Ramos (cell line): ENCODE measurements around the gene ATP5PB.

ENCODE experiments used
- in situ Hi-C: fragments of 300-500 bp; cut with MboI; formaldehyde crosslinking; loops from one replicate; pipeline ENCODE4 v1.14.3; 2022; ENCODE audit warnings: low sequenced_read_pairs; ENCODE audit not compliant: unreplicated experiment

ATP5PB gene, protein sequence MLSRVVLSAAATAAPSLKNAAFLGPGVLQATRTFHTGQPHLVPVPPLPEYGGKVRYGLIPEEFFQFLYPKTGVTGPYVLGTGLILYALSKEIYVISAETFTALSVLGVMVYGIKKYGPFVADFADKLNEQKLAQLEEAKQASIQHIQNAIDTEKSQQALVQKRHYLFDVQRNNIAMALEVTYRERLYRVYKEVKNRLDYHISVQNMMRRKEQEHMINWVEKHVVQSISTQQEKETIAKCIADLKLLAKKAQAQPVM

DNA sequence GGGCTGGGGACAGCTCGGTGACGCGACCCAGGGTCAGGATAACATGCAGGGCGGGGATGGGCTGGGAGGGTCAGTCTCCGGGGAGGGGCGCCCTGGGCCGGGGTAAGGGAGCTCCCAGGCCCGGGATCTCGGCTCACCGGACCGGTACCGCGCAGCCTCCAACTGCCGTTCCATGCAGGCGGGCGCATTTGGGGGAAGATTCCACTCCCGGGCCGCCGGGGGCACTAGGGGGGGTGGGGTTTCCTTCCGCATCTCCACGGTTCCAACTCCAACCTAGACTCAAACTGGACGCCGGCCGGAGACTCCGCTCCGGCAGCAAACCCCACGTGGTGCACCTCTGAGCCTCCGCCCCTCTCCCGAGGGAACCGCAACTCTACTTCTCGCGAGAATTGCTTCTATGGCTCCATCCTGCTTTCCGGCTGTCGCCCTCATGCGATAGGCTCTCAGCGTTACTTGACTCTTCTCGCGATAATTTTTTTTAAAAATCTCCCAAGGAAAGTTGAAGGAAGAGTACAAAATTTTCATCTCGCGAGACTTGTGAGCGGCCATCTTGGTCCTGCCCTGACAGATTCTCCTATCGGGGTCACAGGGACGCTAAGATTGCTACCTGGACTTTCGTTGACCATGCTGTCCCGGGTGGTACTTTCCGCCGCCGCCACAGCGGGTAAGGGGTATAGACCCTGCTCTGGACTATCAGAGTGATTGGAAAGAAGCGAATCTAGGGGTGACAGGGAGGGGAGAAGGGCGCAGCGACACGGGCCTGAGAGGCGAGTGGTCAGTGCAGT lies at the start of gene ATP5PB, which contains the start of gene WDR77:
ATP5PB (plus strand) TSS at position 547 of the 785 bp plus-strand sequence; CDS start at position 625, 78 bp downstream.
WDR77 (minus strand) TSS at position 339 of the 785 bp plus-strand sequence; CDS start at position 252, 87 bp downstream.
- in situ Hi-C loops: loop anchor here (10.0 kb wide), 1 partner anchor 224 kb away; the partner anchor contains the start of gene CHI3L2

DNA sequence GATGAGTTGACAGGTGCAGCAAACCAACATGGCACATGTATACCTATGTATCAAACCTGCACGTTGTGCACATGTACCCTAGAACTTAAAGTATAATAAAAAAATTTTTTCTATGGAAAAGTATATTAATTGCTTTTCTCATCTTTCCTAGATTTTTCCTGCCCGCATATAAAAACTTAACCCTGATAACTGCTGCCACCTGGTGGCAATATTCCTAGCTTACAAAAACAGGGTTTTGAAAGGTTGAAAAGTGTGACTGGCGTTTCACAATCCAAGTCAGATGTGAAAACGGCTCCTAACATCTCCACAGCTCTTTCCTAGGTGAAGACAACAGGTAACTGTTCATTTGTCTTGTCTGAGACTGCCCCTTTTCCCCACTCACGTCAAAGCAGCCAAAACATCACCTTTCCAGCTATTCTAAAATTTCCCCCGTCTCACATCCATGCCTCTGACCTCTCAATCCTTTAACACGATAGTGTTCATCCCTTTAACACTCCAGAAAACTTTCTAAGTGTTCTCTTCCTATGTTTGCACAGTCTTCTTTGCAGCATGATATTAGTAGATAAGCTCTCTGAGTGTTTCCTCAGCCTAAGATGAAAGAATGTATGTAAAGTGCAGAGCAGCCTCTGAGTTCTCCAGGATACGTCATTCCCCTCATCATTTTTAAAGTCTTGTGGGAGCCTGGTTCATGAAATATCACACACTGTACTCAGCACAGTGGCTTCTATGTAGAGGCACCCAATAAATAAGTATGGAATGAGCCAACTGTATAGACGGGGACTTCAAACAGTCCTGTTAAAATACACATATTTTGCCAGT lies 49.3 kb upstream of the ATP5PB start:
- in situ Hi-C loops: loop anchor here (10.0 kb wide), 1 partner anchor 365 kb away; no protein-coding TSS in a partner anchor

DNA sequence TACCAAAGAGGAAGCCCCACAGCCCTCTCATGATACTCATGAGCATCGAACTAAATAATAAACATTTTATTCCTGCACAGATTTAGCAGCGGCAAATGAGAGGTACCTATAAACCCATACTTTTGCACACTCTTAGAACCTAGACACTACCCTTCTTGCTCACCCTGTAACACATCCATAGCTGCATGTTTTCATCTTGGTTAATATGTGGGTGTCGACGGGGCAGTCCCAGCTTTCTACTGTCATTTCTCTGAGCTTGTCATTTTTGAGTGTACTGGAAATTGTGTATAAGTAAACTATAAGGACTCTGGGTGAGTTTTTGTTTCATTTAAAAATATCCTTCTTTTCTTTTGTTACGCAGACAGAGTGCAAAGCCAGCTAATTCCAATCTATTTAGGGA lies 47.2 kb upstream of the ATP5PB start:
- in situ Hi-C loops: no loop called here

DNA sequence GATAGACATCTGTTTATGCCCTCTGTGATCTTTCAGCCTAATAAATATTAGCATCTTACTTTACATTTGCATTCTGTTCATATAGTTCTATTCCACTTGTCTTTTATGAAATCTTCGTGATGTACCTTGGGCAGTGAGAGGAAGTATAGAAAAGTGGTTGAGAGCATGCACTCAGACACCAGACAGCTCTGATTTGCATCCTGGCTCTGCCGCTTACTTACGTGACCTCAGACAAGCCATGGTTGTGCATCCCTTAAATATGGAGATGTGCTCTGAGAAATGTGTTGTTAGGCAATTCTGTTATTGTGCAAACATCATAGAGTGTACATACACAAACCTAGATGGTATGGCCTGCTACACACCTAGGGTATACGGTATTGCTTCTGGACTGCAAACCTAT lies 44.7 kb upstream of the ATP5PB start:
- in situ Hi-C loops: no loop called here

DNA sequence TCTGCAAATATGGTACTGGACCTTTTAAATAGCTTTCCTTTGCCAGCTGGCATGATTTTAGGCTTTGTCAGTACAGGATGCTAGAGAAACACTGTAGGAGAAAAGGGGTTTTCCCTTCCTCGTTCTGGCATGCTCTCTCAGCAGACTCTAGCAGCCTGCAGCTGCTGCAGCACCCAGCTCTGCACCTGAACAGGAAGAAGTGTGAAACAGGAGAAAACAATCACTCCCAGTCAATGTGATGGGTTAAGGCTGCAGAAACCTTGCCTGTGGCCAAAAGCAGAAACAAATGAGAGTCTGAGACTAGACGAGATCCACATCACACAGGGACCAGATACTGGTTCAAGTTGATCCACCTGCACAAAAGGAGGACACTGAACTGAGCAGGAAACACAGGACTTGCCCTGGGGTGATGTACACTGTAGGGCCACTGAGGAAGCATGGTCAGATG lies 42.9 kb upstream of the ATP5PB start:
- in situ Hi-C loops: no loop called here

DNA sequence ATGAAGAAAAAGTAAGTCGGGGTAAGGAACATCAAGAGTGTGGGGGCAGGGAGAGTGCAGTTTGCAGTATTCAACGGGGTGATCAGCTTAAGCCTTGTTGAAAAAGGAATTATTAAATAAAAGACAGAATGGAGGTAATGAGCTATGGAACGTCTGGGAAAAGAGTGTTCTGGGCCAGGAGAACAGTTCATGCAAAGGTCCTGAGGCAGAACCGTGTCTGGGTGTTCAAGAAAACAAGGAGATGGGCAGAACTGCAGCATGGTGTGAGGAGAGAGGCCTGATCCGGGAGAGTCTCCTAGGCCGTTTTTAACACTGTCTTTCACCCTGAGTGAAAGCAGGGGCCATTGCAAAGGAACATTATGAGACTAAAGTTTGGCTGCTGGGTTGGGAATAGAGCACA lies 42.0 kb upstream of the ATP5PB start:
- in situ Hi-C loops: no loop called here

DNA sequence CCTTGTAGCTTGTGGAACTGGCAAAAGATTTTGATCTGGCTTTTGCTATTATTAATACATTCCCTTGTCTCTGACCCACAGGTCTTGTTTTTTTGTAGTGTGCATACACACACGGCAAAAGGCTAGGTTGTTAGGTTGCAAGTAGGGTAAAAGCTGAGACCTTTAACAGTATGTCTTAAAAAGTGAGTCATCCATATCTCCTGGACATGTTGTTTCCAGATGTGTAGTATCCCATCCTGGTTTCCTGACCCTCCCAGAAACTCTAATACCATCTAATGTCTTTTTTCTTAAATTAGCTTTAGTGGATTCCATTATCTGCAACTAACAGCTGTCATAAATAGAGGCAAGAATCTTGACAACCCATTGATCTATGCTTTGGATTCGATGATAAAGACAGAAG lies 36.4 kb upstream of the ATP5PB start:
- in situ Hi-C loops: no loop called here

DNA sequence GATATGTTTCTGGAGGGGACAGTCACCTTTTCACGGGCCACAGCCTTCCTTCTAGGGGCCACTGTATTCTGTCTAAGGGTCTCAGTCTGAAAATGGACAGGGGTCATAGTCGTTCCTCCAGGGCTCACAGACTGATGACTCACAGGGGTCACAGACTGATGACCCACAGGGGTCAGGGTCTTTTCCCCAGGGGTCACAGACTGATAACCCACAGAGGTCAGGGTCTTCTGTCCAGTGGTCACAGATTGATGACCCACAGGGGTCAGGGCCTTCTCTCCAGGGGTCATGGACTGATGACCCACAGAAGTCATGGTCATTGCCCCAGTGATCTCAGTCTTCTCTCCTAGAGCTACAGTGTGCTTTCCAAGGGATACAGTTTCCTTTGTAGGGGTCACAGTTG lies 34.5 kb upstream of the ATP5PB start:
- in situ Hi-C loops: no loop called here

DNA sequence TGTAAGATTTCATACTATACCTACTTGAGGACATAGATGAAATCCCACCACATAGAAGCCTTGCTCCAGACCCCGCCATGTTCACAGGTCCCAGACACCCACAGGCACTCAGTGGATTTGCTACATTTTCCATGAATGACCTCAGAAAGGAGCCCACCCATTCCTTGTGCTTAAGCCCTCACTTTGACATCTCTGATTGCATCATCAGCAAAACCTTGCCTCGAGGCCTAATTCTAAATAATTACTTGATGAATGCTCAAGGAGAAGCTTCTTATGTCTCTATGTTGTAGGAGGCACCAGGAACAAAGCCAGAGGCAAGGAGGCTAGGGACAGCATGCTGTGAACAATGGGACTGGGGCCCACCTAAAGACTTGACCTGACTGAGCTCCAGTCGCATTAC lies 33.8 kb upstream of the ATP5PB start:
- in situ Hi-C loops: no loop called here

DNA sequence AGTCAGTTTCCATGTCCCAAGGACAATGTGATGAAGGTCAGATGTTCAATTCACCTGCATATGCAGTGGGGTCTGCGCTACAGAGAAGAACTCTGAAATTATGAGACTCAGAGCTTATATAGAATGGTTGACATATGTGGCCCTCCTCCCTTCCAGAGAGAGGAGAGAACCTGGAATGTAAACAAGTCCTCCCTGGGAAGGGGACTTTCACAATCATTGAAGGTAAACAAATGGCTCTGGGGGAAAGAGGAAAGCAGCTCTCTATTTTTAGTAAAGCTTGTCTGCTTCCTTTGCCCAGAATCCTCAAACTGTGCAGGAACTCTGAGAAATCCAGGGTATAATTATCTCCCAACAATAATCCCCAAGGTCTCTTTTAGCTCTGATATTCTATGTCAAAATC lies 31.5 kb upstream of the ATP5PB start:
- in situ Hi-C loops: no loop called here

DNA sequence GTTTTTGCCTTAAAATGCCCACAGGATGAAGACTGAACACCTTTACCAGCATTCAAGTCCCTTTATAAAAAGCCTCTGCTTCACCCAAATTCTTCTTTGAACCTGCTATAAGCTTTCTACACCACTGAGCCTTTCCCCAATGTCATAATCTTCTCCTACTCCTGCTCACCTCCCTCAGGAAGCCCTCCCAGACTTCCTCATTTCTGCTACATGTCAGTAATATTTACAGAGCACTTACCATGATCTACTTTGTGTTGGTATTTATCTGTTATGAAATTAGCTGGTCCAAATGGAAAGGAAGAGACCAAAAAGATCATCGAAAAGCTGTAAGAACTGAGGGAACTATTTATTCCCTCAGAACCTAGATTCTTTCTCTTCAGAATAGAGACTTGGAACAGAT lies 30.2 kb upstream of the ATP5PB start:
- in situ Hi-C loops: no loop called here

DNA sequence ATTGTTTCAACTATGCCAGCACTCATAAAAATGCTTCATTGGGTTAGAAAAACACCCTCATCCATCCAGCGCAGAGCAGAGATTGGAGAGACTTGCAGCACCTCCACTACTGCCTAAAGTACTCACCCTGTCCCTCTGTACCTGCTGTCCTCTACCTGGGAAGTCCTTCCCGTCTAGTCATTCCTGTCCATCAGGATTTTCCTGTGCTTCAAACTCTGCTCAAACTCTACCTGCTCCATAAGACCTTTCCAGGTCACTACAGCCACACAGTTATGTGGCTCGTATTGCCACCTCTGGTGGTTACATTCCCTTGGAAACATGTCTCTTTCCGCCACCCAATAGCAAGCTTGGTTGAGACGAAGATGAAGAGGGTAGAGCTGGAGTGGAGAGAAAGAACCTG lies 28.9 kb upstream of the ATP5PB start:
- in situ Hi-C loops: no loop called here

DNA sequence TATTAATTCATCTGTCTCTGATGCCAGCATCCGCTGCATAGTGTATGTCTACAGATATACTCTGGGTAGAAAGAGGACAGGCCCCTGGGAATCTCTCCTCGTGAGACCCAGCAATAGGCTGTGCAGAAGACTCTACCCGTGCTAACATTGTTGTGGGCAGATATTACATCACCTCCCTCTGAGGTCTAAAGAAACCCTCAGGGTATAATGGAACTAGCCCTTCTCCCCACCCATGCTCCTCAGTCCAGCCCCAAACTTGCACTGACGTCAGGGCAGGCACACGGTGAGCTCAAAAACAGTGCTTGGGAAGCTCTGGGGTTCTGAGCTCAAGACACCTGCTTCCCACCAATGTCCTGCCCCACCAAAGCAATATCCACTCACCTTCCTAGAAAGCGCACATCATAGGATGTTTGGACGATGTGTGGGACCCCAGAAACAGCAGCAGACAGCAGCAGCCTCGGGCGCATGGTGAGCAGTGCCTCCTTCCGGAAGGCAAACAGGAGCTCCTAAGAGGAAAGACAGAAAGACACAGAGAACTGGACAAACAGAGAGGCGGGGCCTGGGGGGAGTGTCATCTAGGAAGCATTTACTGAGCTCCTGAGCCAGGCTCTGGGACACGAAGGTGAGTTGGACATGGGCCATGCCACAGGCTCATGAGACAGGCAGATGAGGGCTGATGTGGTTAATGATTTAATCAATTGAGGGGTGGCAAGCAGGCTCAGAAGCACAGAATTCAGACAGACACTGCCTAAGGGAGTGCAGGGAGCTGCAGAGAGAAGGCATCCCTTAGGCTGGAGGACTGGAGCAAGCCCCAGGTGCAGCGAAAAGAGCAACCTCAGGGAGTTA lies 26.5 kb upstream of the ATP5PB start:
- in situ Hi-C loops: no loop called here

DNA sequence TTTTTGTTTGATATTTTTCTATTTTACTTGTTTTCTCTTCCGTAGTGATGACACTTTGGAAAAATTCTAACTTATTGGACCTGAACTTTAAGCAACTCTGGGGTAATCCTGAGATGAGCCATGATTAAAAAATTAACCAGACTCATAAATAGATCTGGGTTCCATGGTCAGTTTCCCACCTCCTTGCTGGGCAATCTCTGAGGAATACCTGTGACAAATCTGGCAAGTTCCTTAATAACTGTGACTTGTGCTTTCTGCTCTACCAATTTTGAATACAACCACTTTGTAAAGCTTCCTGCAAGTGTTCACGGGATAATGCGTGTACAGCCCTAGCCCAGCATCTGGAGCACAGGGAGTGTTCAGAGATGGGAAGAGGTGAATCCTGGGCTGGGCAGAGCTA lies 25.0 kb upstream of the ATP5PB start:
- in situ Hi-C loops: no loop called here

DNA sequence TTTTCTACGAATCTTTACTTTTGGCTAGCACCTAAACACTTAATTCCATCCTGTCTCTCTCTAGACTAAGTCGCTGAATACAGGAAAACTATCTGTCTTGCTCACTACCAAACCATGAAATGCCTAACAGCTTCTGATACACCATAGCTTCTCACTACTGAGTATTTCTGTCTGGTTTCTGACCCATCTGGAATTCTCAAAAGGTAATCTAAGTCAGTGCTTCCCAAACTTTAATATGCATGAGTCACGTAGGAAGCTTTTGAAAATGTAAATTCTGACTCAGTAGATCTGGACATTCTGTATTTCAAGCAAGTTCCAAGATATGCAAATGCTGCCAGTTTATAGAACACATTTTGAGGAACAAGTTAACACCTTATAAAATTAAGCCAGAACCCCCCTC lies 12.5 kb upstream of the ATP5PB start:
- in situ Hi-C loops: no loop called here

DNA sequence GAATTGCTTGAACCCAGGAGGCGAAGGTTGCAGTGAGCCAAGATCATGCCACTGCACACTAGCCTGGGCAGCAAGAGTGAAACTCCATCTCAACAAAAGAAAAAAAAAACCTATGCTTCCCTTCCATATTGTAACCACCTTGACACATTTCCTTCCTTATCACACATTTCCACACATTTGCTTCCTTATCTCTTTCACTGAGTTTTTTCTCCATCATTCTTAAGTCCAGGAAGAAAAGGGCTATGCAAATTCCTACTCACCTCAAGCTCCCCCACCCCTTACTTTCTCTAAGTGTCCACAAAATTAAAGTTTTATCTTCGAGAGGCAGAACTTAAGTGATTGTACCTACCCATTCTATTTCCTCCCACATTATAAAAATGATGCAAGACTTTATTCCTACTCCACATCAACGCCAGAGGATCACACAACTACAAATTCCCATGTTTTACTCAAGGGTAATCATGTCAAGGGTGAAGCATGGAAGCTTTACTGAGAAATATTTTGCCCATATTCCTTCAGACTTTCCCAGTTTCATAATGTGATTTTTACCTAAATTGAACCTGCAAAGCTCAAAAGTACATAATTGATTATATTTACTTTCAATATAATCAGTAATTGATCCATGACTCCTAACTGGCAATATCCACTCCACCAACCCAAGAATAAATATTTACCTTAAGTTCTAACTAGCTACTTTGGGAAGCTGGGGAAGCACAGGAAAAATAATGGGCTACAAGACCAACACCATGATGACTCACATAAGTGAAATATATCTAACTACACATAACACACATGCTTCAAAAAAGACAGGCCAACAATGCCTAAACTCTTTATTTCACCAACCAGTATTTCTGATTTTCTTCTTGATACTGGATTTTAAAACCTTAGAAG lies 9.6 kb upstream of the ATP5PB start:
- in situ Hi-C loops: loop anchor here (10.0 kb wide), 1 partner anchor 215 kb away; the partner anchor contains the start of gene CHI3L2

DNA sequence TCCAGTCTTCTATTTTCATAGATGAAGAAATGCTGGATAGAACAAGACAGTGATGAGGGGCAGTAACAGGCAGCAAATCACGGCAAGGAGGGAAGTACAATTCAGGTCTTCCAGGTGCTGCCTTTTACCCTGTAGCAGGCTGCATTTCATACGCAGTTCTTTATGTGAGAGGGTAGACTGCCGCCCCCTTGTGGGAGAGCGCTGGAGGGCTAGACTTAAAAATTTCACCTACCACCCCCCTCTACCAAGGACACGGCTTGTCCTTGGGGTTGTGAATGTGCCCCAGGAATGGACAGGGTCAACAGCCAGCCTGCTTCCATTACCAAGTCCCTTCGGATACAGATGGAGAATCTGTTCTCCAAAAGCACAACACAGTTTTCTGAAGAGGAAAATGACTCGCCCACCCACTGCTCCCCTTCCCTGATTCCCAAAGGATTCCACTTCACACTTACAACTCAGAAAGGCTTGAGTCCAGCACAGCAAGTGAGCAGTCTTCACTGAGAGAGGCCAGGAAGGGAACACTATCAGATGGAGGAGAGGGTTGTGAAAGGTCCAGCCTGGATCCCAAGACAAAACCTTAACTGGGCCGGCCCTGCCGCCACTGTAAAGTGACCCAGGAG lies 7.6 kb upstream of the ATP5PB start:
- in situ Hi-C loops: loop anchor here (10.0 kb wide), 1 partner anchor 217 kb away; the partner anchor contains the start of gene CHI3L2

DNA sequence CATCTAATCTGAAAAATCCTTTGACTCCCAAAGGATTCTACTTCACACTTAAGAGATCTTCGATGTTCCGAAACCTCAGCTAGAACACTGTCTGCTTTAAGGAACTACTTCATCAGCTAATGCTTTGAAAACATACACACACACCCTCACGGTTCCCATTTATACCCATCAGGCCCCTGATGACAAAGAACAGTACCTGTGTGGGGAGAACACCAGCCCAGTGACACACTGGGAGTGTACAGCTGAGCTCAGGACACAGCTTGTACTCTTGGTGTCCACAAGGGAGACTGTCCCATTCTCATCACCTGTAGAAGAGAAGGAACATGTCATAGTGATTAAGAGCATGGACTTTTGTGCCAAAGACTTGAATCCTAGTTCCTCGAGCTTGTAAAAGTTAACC lies 6.8 kb upstream of the ATP5PB start:
- in situ Hi-C loops: loop anchor here (10.0 kb wide), 1 partner anchor 218 kb away; the partner anchor contains the start of gene CHI3L2
